ENCODE data around the gene MED8.

GRCh38 chr1:43396059-43396458 lies 6.5 kb upstream of the MED8 start:
- no peak for TF ChIP-seq SREBF2 (IDR thresholded peaks at IDR 0.05; ENCODE audit: low read length)
- no peak for TF ChIP-seq ASH2L (IDR thresholded peaks at IDR 0.05; ENCODE audit: borderline replicate concordance, low read depth)
- TF ChIP-seq RAD21 (IDR thresholded peaks at IDR 0.05; ENCODE audit: insufficient read depth, low read depth, low read length): no peak
- TF ChIP-seq NR2C1 (IDR thresholded peaks at IDR 0.05): no peak
- TF ChIP-seq ZNF274 (IDR thresholded peaks at IDR 0.05; ENCODE audit: insufficient read depth, insufficient read length): no peak
- no peak for TF ChIP-seq REST (IDR thresholded peaks at IDR 0.05; ENCODE audit: low read depth, low read length)
- no peak for TF ChIP-seq NFYB (IDR thresholded peaks at IDR 0.05; ENCODE audit: insufficient read depth, low read depth, low read length)
- no peak for TF ChIP-seq POLR2A (IDR thresholded peaks at IDR 0.05; ENCODE audit: low read depth, low read length)
- TF ChIP-seq POLR2AphosphoS5 (IDR thresholded peaks at IDR 0.05; ENCODE audit: low read length): no peak
- TF ChIP-seq CEBPZ (IDR thresholded peaks at IDR 0.05; ENCODE audit: low read depth, low read length): no peak
- no peak for TF ChIP-seq ZSCAN29 (IDR thresholded peaks at IDR 0.05)
- no peak for TF ChIP-seq BACH1 (IDR thresholded peaks at IDR 0.05; ENCODE audit: borderline replicate concordance)
